PC-3 (cell line): ENCODE measurements around the gene CFAP44.

Source experiments
- CTCF ChIP-seq: fragments of 300-600 bp; sonication (generic); conservative IDR thresholded peaks from 2 replicates; pipeline ENCODE4 v1.5.1; 2017; ENCODE audit warnings: antibody characterized with exemption, low read depth, mild to moderate bottlenecking, low read length
- EZH2 ChIP-seq: fragments of 300-600 bp; sonication (generic); IDR thresholded peaks from one replicate; pipeline ENCODE4 v1.6.1; 2017; ENCODE audit warnings: antibody characterized with exemption, mild to moderate bottlenecking, low read length; ENCODE audit not compliant: unreplicated experiment

GRCh38 chr3:113441051-113441770 is at the start of gene CFAP44:
- TF ChIP-seq CTCF (no peak), EZH2 (no peak)
